GM12872 (cell line): Measurements from ENCODE around the gene PLCB1.

Experiments
- CTCF ChIP-seq: IDR thresholded peaks from 3 replicates; pipeline ENCODE4 v1.5.1; 2011; ENCODE audit warnings: low read depth, mild to moderate bottlenecking, low read length, moderate library complexity; ENCODE audit not compliant: insufficient read depth

PLCB1 gene

DNA sequence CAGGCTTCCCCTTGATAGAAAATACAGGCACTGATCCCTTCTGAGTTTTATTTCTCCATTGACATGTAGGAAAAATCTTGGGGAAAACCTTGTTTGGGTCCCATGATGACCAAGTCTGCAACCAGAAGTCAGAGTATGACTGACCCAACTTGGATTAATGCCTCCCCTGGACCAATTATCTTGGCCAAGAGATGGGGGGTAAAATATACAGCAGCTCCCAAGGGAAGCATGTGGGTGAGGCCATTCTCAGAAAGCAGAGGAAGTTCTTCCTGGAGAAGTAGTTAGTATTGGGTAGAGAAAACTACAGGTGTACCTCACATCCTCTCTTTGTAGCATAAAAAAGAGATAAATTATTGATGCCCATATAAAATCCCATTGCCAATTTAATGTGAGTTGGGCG, 651.7 kb downstream of the PLCB1 start:
- no peak for TF ChIP-seq CTCF

DNA sequence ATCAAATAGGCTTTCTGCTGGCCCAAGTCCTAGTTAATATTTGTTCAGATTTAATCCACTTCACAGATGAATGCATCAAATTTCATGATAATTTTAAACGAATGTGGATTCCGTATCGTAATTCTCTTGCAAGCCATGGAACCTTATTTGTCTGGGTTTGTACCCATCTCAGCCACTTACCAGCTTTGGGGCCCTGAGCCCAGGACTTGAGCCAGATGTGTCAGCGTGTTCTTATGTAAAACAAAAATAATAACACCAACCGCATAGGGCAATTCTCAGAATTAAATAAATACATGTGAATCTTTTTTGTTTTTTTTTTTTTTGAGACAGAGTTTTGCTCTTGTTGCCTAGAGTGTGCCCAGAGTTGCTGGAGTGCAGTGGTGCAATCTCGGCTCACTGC, 654.3 kb downstream of the PLCB1 start:
- TF ChIP-seq CTCF: no peak

DNA sequence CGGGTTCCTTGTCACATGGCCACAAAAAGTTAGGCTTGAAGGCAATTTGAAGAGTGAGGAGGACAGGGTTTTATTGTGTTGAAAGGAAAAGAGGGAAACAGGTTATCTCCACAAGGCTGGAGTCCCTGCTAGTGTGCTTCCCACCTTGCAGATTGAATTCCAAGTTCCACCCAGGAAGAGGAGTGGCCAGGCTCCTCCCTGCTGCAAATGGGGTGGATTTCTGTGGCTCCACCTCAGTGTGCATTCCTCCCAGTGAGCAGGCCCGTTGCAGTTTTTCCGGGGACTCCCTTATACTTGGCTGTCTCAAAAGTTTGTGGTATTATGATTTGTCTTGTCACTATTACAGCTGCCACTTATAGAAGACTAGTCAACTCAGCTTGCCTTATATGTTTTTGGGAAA, 655.0 kb downstream of the PLCB1 start:
- no peak for TF ChIP-seq CTCF

DNA sequence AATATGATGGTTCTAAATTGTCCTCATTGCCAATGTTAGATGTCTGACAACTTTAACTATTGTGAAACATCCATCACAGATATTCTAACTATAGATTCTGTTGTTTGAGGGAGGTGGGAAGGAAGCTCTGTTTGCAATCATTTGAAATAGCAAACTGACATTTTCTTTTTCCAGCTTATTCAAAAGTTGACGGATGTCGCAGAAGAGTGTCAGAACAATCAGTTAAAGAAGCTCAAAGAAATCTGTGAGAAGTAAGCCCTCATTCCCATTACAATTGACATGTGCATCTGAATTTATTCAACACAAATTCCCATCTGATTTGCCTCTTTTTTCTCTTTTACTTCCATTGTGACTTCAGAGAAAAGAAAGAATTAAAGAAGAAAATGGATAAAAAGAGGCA, 656.2 kb downstream of the PLCB1 start:
- no peak for TF ChIP-seq CTCF

DNA sequence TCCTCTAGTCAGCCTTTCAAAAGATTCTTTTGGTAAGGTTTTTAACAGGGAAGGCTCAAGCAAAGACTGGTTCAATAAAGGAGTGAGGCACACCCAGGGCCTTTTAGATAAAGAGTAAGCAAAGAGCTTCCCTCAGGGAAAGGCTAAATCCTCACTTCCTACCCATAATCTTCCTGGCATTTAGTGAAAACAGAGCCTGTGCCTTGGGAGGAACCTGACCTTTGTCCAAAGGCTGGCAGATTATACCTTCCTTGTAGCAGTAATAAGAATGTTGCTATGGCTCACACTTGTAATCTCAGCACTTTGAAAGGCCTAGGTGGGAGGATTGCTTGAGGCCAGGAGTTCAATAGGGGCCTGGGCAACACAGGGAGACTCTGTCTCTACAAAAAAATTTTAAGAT, 656.8 kb downstream of the PLCB1 start:
- no peak for TF ChIP-seq CTCF

DNA sequence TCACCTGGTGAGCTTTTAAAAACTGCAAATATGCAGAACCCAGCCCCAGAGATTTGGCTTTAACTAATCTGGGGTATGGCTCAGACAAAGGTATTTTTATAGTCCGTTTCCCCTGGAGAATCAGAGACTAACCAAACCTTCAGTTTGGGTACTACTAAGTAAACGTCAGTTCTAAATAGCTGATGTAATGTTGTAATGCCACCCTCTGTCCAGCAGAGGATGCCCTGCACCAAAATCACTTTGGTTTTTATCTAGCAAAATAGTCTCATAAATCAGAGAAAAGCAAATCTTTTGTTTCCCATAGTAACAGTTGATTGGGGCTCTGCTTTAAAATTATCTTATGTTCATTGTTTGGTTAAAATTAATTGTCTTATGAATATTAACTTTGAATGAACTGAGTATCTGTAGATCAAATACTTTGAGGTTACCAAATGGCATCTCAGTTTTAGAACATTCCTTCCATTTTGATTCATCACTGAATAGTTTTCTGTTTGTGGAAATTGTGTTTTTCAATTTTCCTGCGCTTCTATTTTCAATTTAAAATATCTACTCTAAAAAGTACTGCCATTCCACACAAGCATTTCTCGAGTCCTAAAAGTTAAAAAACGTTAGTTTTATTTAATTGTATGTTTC, 658.5 kb downstream of the PLCB1 start:
- peak; percentile 95 for TF ChIP-seq CTCF

DNA sequence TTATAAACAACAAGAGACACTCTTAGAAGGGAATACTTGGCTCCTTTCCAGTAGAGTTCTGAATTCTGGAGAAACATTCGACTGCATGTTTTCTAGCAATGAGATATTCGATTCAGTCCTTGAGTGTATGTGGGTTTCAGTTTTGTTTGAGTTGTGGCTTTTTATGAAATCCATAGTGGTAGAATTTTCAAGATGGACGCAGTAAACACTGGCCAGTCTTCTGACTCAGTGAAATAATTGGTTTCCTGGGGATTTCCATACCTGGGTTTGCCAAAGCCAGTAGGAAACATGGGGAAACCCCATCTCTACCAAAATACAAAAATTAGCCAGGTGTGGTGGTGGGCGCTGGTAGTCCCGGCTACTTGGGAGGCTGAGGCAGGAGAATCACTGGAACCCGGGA, 663.3 kb downstream of the PLCB1 start:
- no peak for TF ChIP-seq CTCF
